Right renal cortex interstitium (tissue), 3 donors: ENCODE data around the gene NRSN1. TPM values are rescaled to one million over a fixed set of nuclear protein-coding genes. Genes with fewer than 3 reads are reported as not detected.

Experiments used
- polyA plus RNA-seq, 3 donors: library from polyadenylated mRNA; unstranded; fragments of 120-200 nt; gene quantifications; one replicate each; pipeline ENCODE4 v1.2.1, GENCODE V29; 2013; ENCODE audit not compliant: insufficient read length in 3 of 3

NRSN1 gene
- polyA plus RNA-seq, 3 donors, result 0.15 to 0.36 (median 0.31) TPM

Other genes starting within 250 kb of the NRSN1 start
- 100 to 1,000 TPM; 122 to 132 (median 128) TPM for gene DCDC2, start 231.8 kb downstream of the NRSN1 start, polyA plus RNA-seq